Skeletal muscle tissue (tissue), 4 donors: ENCODE data around the gene CLINT1. TPM values are rescaled to one million over a fixed set of nuclear protein-coding genes. Genes with fewer than 3 reads are reported as not detected.
"Not testable (repeated sequence)": the region's sequence is repeated elsewhere in the genome, so short reads cannot be mapped to it uniquely, and the experiment has no call there.

Experiments
- H3K27ac ChIP-seq: one replicate; pipeline ENCODE4 v1.7.0; 2013; ENCODE audit warnings: mild to moderate bottlenecking, low read depth, low read length, inconsistent platforms
- H3K27me3 ChIP-seq, 3 donors: one replicate each; pipeline ENCODE4 v1.7.0; 2013; ENCODE audit warnings: low read length in 3 of 3; ENCODE audit not compliant: control insufficient read depth in 3 of 3, insufficient read depth in 3 of 3
- H3K36me3 ChIP-seq, 3 donors: one replicate each; pipeline ENCODE4 v1.7.0; 2013; ENCODE audit warnings: low read length in 3 of 3; ENCODE audit not compliant: control insufficient read depth in 3 of 3, insufficient read depth in 3 of 3
- H3K4me1 ChIP-seq, 3 donors: one replicate each; pipeline ENCODE4 v1.7.0; 2013; ENCODE audit warnings: low read length in 3 of 3, mild to moderate bottlenecking in 3 of 3; ENCODE audit not compliant: control insufficient read depth in 3 of 3, insufficient read depth in 3 of 3
- H3K4me3 ChIP-seq, 3 donors: one replicate each; pipeline ENCODE4 v1.7.0; 2013; ENCODE audit warnings: low read length in 3 of 3
- H3K9ac ChIP-seq, 3 donors: one replicate each; pipeline ENCODE4 v1.7.0; 2013; ENCODE audit warnings: low read length in 3 of 3, mild to moderate bottlenecking in 3 of 3, moderate library complexity in 2 of 3, low read depth in 1 of 3
- H3K9me3 ChIP-seq, 3 donors: one replicate each; pipeline ENCODE4 v1.7.0; 2013; ENCODE audit warnings: low read length in 3 of 3; ENCODE audit not compliant: control insufficient read depth in 3 of 3
- total RNA-seq: library from RNA; depleted of rRNA; stranded (reverse); fragments of >200 nt; gene quantifications from one replicate; pipeline ENCODE4 v1.2.3, GENCODE V29; 2014
- donor health status: Osteomylitis.

The CLINT1 gene
- total RNA-seq, 1 donor from 2014 or later: 53.2 TPM

- H3K36me3 ChIP-seq: no peaks in the 10 kb centered on the region
- no peaks in the 10 kb centered on the region for H3K4me1 ChIP-seq
- no peak overlapping the region for H3K4me3 ChIP-seq
- H3K27ac ChIP-seq: no peak overlapping the region
- H3K9me3 ChIP-seq: no peaks in the 10 kb centered on the region
- no peaks in the 10 kb centered on the region for H3K27me3 ChIP-seq
- H3K9ac ChIP-seq: no peak overlapping the region
Measured at GRCh38 chr5:157888814-157889532, 30.0 kb upstream of the CLINT1 start.

- Histone ChIP-seq H3K4me3 (no peak overlapping the region), H3K9ac (no peak overlapping the region), H3K36me3 (no peaks in the 10 kb centered on the region), H3K9me3 (no peaks in the 10 kb centered on the region), H3K27ac (no peak overlapping the region), H3K4me1 (no peaks in the 10 kb centered on the region), H3K27me3 (no peaks in the 10 kb centered on the region)
Measured at GRCh38 chr5:157886796-157887380, 27.9 kb upstream of the CLINT1 start.

- not testable (repeated sequence) for H3K27me3 ChIP-seq, H3K27ac ChIP-seq, H3K4me1 ChIP-seq, H3K9me3 ChIP-seq, H3K9ac ChIP-seq, H3K36me3 ChIP-seq, H3K4me3 ChIP-seq
Measured at GRCh38 chr5:157885051-157885450, 26.1 kb upstream of the CLINT1 start.

- H3K36me3 ChIP-seq, H3K27me3 ChIP-seq, H3K4me1 ChIP-seq, H3K9ac ChIP-seq, H3K27ac ChIP-seq, H3K4me3 ChIP-seq, H3K9me3 ChIP-seq: not testable (repeated sequence)
Measured at GRCh38 chr5:157881498-157881897, 22.6 kb upstream of the CLINT1 start.

- Histone ChIP-seq H3K27me3 (no peaks in the 10 kb centered on the region), H3K9me3 (no peaks in the 10 kb centered on the region), H3K9ac (no peak overlapping the region), H3K4me3 (no peak overlapping the region), H3K4me1 (no peaks in the 10 kb centered on the region), H3K27ac (no peak overlapping the region), H3K36me3 (no peaks in the 10 kb centered on the region)
Measured at GRCh38 chr5:157877821-157878220, 18.9 kb upstream of the CLINT1 start.

GRCh38 chr5:157874861-157875260, 15.9 kb upstream of the CLINT1 start:
- H3K9me3 ChIP-seq: no peaks in the 10 kb centered on the region
- no peaks in the 10 kb centered on the region for H3K36me3 ChIP-seq
- H3K9ac ChIP-seq: no peak overlapping the region
- H3K4me1 ChIP-seq: no peaks in the 10 kb centered on the region
- no peak overlapping the region for H3K4me3 ChIP-seq
- no peak overlapping the region for H3K27ac ChIP-seq
- no peaks in the 10 kb centered on the region for H3K27me3 ChIP-seq

GRCh38 chr5:157870837-157871834, 12.2 kb upstream of the CLINT1 start:
- Histone ChIP-seq H3K36me3 (no peaks in the 10 kb centered on the region), H3K4me3 (no peak overlapping the region), H3K27ac (no peak overlapping the region), H3K9ac (no peak overlapping the region), H3K27me3 (no peaks in the 10 kb centered on the region), H3K4me1 (peaks cover 0 to 5% (median 2%) of the 10 kb centered on the region in 3 donors), H3K9me3 (no peaks in the 10 kb centered on the region)

GRCh38 chr5:157867751-157868387, 8.9 kb upstream of the CLINT1 start:
- Histone ChIP-seq H3K4me1 (peaks cover 0 to 5% (median 2%) of the 10 kb centered on the region in 3 donors), H3K27me3 (no peaks in the 10 kb centered on the region), H3K36me3 (no peaks in the 10 kb centered on the region), H3K9me3 (no peaks in the 10 kb centered on the region), H3K27ac (no peak overlapping the region), H3K9ac (no peak overlapping the region), H3K4me3 (no peak overlapping the region)

GRCh38 chr5:157866536-157866935, 7.6 kb upstream of the CLINT1 start:
- Histone ChIP-seq H3K9me3 (no peaks in the 10 kb centered on the region), H3K27me3 (no peaks in the 10 kb centered on the region), H3K4me3 (no peak overlapping the region), H3K27ac (no peak overlapping the region), H3K4me1 (peaks cover 0 to 5% (median 2%) of the 10 kb centered on the region in 3 donors), H3K36me3 (no peaks in the 10 kb centered on the region), H3K9ac (no peak overlapping the region)
